ENCODE measurements around the gene C12orf75. TPM values are rescaled to one million over a fixed set of nuclear protein-coding genes. Genes with fewer than 3 reads are reported as not detected.
"Not testable (repeated sequence)": the region's sequence is repeated elsewhere in the genome, so short reads cannot be mapped to it uniquely, and the experiment has no call there.

C12orf75 gene
- total RNA-seq, 2 experiments from 2014 or later: 301 to 311 TPM

DNA sequence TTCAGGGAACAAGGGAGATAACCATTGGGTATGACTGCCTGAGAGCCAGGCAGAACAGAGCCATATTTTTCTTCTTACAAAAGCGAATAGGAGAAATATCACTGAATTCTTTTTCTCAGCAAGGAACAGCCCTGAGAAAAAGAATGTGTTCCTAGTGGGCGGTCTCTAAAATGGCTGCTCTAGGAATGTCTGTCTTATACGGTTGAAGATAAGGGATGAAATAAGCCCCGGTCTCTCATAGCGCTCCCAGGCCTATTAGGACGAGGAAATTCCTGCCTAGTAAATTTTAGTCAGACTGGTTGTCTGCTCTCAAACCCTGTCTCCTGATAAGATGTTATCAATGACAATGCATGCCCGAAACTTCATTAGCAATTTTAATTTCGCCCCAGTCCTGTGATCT lies 16.7 kb upstream of the C12orf75 start:
- H3K36me3 Mint-ChIP-seq (ENCODE audit: low read depth): peaks cover 43% of the 10 kb centered on the region
- DNase-seq; H3K27me3 Mint-ChIP-seq (ENCODE audit: low read depth); ATAC-seq; H3K4me3 Mint-ChIP-seq; CTCF ChIA-PET; H3K27ac Mint-ChIP-seq; POLR2A ChIA-PET: not testable (repeated sequence)
- H3K4me1 Mint-ChIP-seq (ENCODE audit: low read depth): peaks cover 15% of the 10 kb centered on the region
- peaks cover 32% of the 10 kb centered on the region for H3K9me3 Mint-ChIP-seq (ENCODE audit: insufficient read depth)

GRCh38 chr12:105315130-105315529 lies 15.4 kb upstream of the C12orf75 start:
- Mint-ChIP-seq H3K27ac (peak overlapping the region; percentile 35), H3K36me3 (ENCODE audit: low read depth) (peaks cover 37% of the 10 kb centered on the region), H3K4me3 (no peak overlapping the region), H3K27me3 (ENCODE audit: low read depth) (no peaks in the 10 kb centered on the region), H3K9me3 (ENCODE audit: insufficient read depth) (peaks cover 21% of the 10 kb centered on the region), H3K4me1 (ENCODE audit: low read depth) (peaks cover 26% of the 10 kb centered on the region)
- ATAC-seq: no peak
- POLR2A ChIA-PET: interaction anchor here (0.7 to 1.0 kb wide), 2 partner anchors 16 to 48 kb away, joined by 3 read pairs; no protein-coding TSS in a partner anchor
- no peak for DNase-seq
- CTCF ChIA-PET: no interaction called here

DNA sequence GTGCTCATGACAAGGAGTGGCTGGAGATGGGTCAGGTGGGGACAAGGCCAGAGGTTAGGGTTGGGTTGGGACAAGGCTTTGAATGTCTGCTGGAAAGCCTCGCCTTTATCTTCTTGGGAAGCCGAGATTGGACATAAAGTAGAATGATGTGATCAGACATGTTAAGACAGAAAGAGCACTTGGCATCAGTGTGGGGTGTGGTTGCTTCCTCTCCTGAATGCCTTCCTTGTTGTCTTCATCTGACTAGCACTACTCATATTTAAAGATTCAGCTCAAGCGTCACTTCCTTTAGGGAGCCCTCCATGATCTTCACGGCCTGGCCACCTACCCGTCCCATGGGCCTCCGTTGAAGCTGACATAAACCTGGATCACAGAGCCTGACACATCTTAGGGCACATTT lies 14.8 kb upstream of the C12orf75 start:
- ChIA-PET CTCF (no interaction called here), POLR2A (interaction anchor here (0.7 to 1.0 kb wide), 2 partner anchors 16 to 48 kb away, joined by 3 read pairs; no protein-coding TSS in a partner anchor)
- ATAC-seq (no peak), DNase-seq (no peak)
- H3K9me3 Mint-ChIP-seq (ENCODE audit: insufficient read depth): peaks cover 20% of the 10 kb centered on the region
- peak overlapping the region; percentile 35 for H3K27ac Mint-ChIP-seq
- no peaks in the 10 kb centered on the region for H3K27me3 Mint-ChIP-seq (ENCODE audit: low read depth)
- H3K4me1 Mint-ChIP-seq (ENCODE audit: low read depth): peaks cover 32% of the 10 kb centered on the region
- no peak overlapping the region for H3K4me3 Mint-ChIP-seq
- peaks cover 34% of the 10 kb centered on the region for H3K36me3 Mint-ChIP-seq (ENCODE audit: low read depth)

GRCh38 chr12:105316931-105317852 lies 13.3 kb upstream of the C12orf75 start:
- peaks cover 44% of the 10 kb centered on the region for H3K4me1 Mint-ChIP-seq (ENCODE audit: low read depth)
- H3K27ac Mint-ChIP-seq: peak overlapping the region; percentile 9
- POLR2A ChIA-PET: interaction anchor here (0.5 to 1.0 kb wide), 2 partner anchors 16 to 170 kb away, joined by 3 read pairs; no protein-coding TSS in a partner anchor

DNA sequence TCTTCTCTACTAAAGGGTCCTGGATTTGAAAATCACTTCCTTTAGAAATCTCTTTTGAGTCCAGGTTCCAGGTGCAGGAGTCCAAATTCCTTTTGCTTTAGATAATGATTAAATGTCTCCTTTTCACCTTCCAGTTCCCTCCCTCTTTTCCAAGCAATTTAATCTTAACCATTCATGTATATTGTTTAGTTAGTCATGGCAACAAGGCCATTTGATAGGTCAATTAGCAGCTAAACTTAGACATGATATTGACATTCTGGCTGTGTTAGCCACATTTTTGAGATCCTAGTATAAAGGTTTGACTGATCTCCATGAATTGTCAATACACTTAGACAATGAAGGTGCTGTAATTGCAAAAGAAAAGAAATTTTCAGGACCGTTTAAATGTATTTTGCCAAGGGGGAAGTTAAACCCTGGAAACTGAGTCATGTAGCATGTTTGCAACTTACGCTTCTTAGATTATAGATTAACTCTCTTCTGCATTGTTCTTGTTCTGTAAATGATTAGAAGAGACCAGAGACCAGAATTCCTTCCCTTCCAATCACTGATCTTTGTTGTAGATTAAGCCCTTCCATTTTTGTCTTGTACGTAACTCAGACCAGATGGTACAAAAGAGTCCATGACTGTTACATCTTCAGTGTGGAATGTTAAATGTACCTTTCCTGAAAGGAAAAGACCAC lies 12.4 kb upstream of the C12orf75 start:
- peaks cover 50% of the 10 kb centered on the region for H3K4me1 Mint-ChIP-seq (ENCODE audit: low read depth)
- H3K9me3 Mint-ChIP-seq (ENCODE audit: insufficient read depth): peaks cover 15% of the 10 kb centered on the region
- H3K36me3 Mint-ChIP-seq (ENCODE audit: low read depth): peaks cover 32% of the 10 kb centered on the region
- DNase-seq (no peak), ATAC-seq (no peak)
- CTCF ChIA-PET: interaction anchor here (1.7 kb wide), 1 partner anchor 13 kb away, joined by 4 read pairs; the partner anchor contains the start of gene C12orf75
- no peak overlapping the region for H3K27ac Mint-ChIP-seq
- H3K27me3 Mint-ChIP-seq (ENCODE audit: low read depth): no peaks in the 10 kb centered on the region
- no peak overlapping the region for H3K4me3 Mint-ChIP-seq
- POLR2A ChIA-PET: no interaction called here

More at GRCh38 chr12:105316931-105317852, 13.3 kb upstream of the C12orf75 start:
- CTCF ChIA-PET: interaction anchor here (1.7 kb wide), 1 partner anchor 14 kb away, joined by 4 read pairs; the partner anchor contains the start of gene C12orf75
- Mint-ChIP-seq H3K36me3 (ENCODE audit: low read depth) (peaks cover 36% of the 10 kb centered on the region), H3K9me3 (ENCODE audit: insufficient read depth) (peaks cover 20% of the 10 kb centered on the region), H3K4me3 (no peak overlapping the region), H3K27me3 (ENCODE audit: low read depth) (no peaks in the 10 kb centered on the region)
- DNase-seq (no peak), ATAC-seq (no peak)

DNA sequence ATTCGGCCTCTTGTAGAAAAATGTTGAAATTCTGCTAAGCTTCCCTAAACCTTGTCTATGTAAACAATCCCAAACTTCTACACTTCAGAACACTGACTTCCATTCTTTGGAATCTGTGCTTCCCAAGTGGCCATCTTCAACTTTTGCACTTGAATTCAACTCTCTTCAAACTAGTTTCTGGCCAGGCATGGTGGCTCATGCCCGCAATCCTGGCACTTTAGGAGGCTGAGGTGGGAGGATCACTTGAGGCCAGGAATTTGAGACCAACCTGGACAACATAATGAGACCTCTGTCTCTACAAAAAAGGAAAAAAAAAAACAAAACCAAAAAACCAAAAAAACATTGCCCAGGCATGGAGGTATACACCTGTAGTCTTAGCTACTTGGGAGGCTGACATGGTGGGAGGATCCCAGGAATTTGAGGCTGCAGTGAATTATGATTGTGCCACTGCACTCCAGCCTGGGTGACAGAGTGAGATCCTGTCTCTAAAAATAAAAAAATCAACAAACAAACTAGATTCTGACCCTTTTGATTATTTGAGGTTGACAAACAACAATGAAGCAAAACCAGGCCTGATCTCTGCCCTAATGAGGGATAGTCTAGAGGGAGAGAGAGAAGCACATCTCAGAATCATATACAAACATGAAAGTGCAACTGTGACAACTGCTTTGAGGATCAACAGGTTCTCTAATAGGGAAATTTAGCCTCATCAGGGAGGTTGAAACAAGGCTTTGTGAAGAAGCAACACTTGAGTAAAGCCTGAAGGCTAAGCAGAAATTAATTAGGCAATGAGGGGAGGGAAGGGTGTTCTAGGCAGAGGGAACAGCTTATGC lies 11.6 kb upstream of the C12orf75 start:
- POLR2A ChIA-PET: no interaction called here
- Mint-ChIP-seq H3K27me3 (ENCODE audit: low read depth) (no peaks in the 10 kb centered on the region), H3K9me3 (ENCODE audit: insufficient read depth) (peaks cover 9% of the 10 kb centered on the region), H3K4me3 (no peak overlapping the region), H3K4me1 (ENCODE audit: low read depth) (peaks cover 58% of the 10 kb centered on the region), H3K36me3 (ENCODE audit: low read depth) (peaks cover 27% of the 10 kb centered on the region), H3K27ac (no peak overlapping the region)
- ATAC-seq (no peak), DNase-seq (no peak)
- CTCF ChIA-PET: interaction anchor here (0.7 to 3.3 kb wide), 9 partner anchors 12 to 64 kb away, joined by 4 to 36 read pairs (median 16); partner anchors contain the start of gene C12orf75

- H3K4me1 Mint-ChIP-seq (ENCODE audit: low read depth): peaks cover 65% of the 10 kb centered on the region
- H3K9me3 Mint-ChIP-seq (ENCODE audit: insufficient read depth): peaks cover 1% of the 10 kb centered on the region
- CTCF ChIA-PET: interaction anchor here (0.7 to 3.3 kb wide), 13 partner anchors 12 to 63 kb away, joined by 3 to 36 read pairs (median 4); partner anchors contain the start of gene C12orf75
- peaks cover 19% of the 10 kb centered on the region for H3K36me3 Mint-ChIP-seq (ENCODE audit: low read depth)
- POLR2A ChIA-PET: interaction anchor here (2.2 kb wide), 1 partner anchor 14 kb away, joined by 7 read pairs; no protein-coding TSS in a partner anchor
- H3K27ac Mint-ChIP-seq: no peak overlapping the region
- peak; percentile 53 for DNase-seq
- ATAC-seq: peak; percentile 80
- no peak overlapping the region for H3K4me3 Mint-ChIP-seq
- H3K27me3 Mint-ChIP-seq (ENCODE audit: low read depth): no peaks in the 10 kb centered on the region
Observed at GRCh38 chr12:105319691-105320209, 10.7 kb upstream of the C12orf75 start.

- peaks cover 67% of the 10 kb centered on the region for H3K4me1 Mint-ChIP-seq (ENCODE audit: low read depth)
- POLR2A ChIA-PET: interaction anchor here (0.9 to 2.2 kb wide), 4 partner anchors 9 to 61 kb away, joined by 5 to 8 read pairs (median 6); partner anchors contain the start of gene C12orf75
- peaks cover 14% of the 10 kb centered on the region for H3K36me3 Mint-ChIP-seq (ENCODE audit: low read depth)
Observed at GRCh38 chr12:105321125-105321524, 9.4 kb upstream of the C12orf75 start.

DNA sequence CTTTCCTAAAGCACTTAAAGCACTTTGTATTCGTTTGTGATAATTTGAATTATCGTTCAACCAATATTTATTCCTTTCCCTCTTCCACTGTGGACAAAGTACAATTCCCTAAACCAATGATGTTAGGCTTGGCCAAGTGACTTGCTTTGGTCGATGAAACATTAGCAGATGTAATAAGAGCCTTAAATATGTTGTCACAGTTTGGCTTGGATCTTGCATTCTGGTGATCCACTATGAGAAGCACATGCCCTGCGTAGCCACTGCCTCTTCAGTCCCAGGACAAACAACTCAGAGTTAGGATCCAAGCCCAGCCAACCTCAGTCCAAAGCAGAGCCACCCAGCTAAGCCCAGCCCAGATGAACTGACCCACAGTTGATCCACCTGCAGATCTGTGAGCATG lies 8.4 kb upstream of the C12orf75 start:
- POLR2A ChIA-PET: interaction anchor here (2.0 to 2.2 kb wide), 2 partner anchors 8 to 12 kb away, joined by 7 to 8 read pairs; partner anchors contain the start of gene C12orf75
- peaks cover 76% of the 10 kb centered on the region for H3K4me1 Mint-ChIP-seq (ENCODE audit: low read depth)

More at GRCh38 chr12:105321125-105321524, 9.4 kb upstream of the C12orf75 start:
- no peaks in the 10 kb centered on the region for H3K27me3 Mint-ChIP-seq (ENCODE audit: low read depth)
- no peak overlapping the region for H3K4me3 Mint-ChIP-seq
- ATAC-seq (peak; percentile 40), DNase-seq (peak; percentile 33)
- H3K9me3 Mint-ChIP-seq (ENCODE audit: insufficient read depth): no peaks in the 10 kb centered on the region
- H3K27ac Mint-ChIP-seq: peak overlapping the region; percentile 29
- CTCF ChIA-PET: interaction anchor here (0.8 to 3.3 kb wide), 12 partner anchors 10 to 91 kb away, joined by 3 to 36 read pairs (median 12); partner anchors contain the start of gene C12orf75

DNA sequence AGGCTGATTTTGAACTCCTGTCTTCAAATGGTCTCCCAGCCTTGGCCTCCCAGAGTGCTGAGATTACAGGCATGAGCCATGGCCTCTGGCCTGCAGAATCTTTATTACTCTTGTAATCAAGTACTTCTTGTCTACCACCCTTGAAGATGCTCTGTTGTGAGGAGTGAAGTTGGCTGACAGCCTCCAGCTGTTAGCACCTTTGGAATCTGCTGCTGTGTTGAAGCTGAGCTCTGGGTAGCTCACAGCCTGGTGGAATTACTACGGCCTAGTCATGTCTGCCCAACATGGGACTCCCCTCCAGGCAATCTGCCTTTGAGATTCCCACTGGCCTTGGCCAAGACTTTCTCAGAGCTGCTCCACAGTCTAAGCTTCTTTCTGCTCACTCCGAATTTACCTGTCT lies 5.8 kb upstream of the C12orf75 start:
- H3K36me3 Mint-ChIP-seq (ENCODE audit: low read depth): peaks cover 19% of the 10 kb centered on the region
- H3K4me3 Mint-ChIP-seq: peak overlapping the region; percentile 13
- CTCF ChIA-PET: interaction anchor here (0.8 to 1.6 kb wide), 2 partner anchors 57 to 89 kb away, joined by 3 read pairs; partner anchors contain the start of gene APPL2
- POLR2A ChIA-PET: no interaction called here
- DNase-seq (no peak), ATAC-seq (no peak)
- no peaks in the 10 kb centered on the region for H3K9me3 Mint-ChIP-seq (ENCODE audit: insufficient read depth)
- peaks cover 93% of the 10 kb centered on the region for H3K4me1 Mint-ChIP-seq (ENCODE audit: low read depth)
- no peaks in the 10 kb centered on the region for H3K27me3 Mint-ChIP-seq (ENCODE audit: low read depth)
- H3K27ac Mint-ChIP-seq: peak overlapping the region; percentile 35

More for the DNA sequence above, 8.4 kb upstream of the C12orf75 start:
- no peaks in the 10 kb centered on the region for H3K9me3 Mint-ChIP-seq (ENCODE audit: insufficient read depth)
- ATAC-seq: no peak
- no peak for DNase-seq
- H3K4me3 Mint-ChIP-seq: no peak overlapping the region
- CTCF ChIA-PET: interaction anchor here (1.6 to 3.3 kb wide), 7 partner anchors 9 to 61 kb away, joined by 6 to 36 read pairs (median 17); partner anchors contain the start of gene C12orf75
- no peaks in the 10 kb centered on the region for H3K27me3 Mint-ChIP-seq (ENCODE audit: low read depth)
- peaks cover 14% of the 10 kb centered on the region for H3K36me3 Mint-ChIP-seq (ENCODE audit: low read depth)
- H3K27ac Mint-ChIP-seq: no peak overlapping the region
